HepG2 (cell line): ENCODE measurements around the gene SAMD13. TPM values are rescaled to one million over a fixed set of nuclear protein-coding genes. Genes with fewer than 3 reads are reported as not detected.

ENCODE experiments used
- ATAC-seq: fragments of 200-7000 bp; cut with Tn5 transposase; 3 replicates; pipeline ENCODE4 v1.9.1; 2020; ENCODE audit warnings: mild to moderate bottlenecking, moderate library complexity
- BruUV-seq: library from RNA; stranded (reverse); fragments of 400-500 nt; replicated peaks from 2 replicates; lab custom pipeline; 2021; lab: Mats Ljungman, UMichigan
- CTCF ChIA-PET: fragments of 300-600 bp; formaldehyde crosslinking; extraction: SDS; loops from one replicate; lab custom pipeline; 2021; ENCODE audit warnings: low total read pairs, inconsistent platforms, low intra/inter-chr PET ratio; lab: Yijun Ruan, JAX
- POLR2A ChIA-PET: fragments of 350-600 bp; sonication (Branson Sonifier 250); formaldehyde crosslinking; loops from one replicate; lab custom pipeline; 2020; ENCODE audit warnings: antibody characterized with exemption, inconsistent platforms; lab: Yijun Ruan, JAX
- DNase-seq: peaks from one replicate; pipeline ENCODE4 v3.0.0-alpha.2; 2015; ENCODE audit warnings: low spot score
- FAIRE-seq: peaks from 3 replicates; lab custom pipeline; 2011; peaks lifted over from hg19 to GRCh38; lab: Jason Lieb, UNC
- H2AFZ ChIP-seq: one replicate; pipeline ENCODE4 v1.6.1; 2011; ENCODE audit warnings: low read length, inconsistent platforms
- H3K27ac ChIP-seq: fragments of 300-600 bp; 3 replicates; pipeline ENCODE4 v1.8.0; 2011; ENCODE audit warnings: mixed run types, mild to moderate bottlenecking, mixed read lengths, low read length, inconsistent platforms; ENCODE audit not compliant: insufficient read depth; ENCODE audit errors: extremely low read length
- H3K27me3 ChIP-seq, 2 experiments: fragments of 200-600 bp in 1 of 2; 2 replicates in 1 of 2; 3 replicates in 1 of 2; pipeline versions ENCODE4 v1.6.0 to v1.8.0; 2011; ENCODE audit warnings: low read length in 2 of 2, mild to moderate bottlenecking in 2 of 2, moderate library complexity in 2 of 2, inconsistent platforms in 1 of 2; ENCODE audit not compliant: insufficient read depth in 2 of 2, control insufficient read depth in 1 of 2
- H3K36me3 ChIP-seq, 2 experiments: fragments of 200-600 bp in 1 of 2; replicated peaks in 1 of 2; 2 replicates in 1 of 2; 3 replicates in 1 of 2; pipeline versions ENCODE4 v1.5.1 to v1.8.0; 2011; ENCODE audit warnings: low read length in 2 of 2, inconsistent platforms in 1 of 2; ENCODE audit not compliant: insufficient read depth in 2 of 2, control insufficient read depth in 1 of 2
- H3K4me1 ChIP-seq: 2 replicates; pipeline ENCODE4 v1.5.1; 2012; ENCODE audit warnings: low read length, inconsistent platforms; ENCODE audit not compliant: insufficient read depth
- H3K4me2 ChIP-seq: 2 replicates; pipeline ENCODE4 v1.6.0; 2011; ENCODE audit warnings: low read depth, low read length, inconsistent platforms
- H3K4me3 ChIP-seq, 3 experiments: fragments of 200-600 bp in 1 of 3; sonication (generic), shearing (Covaris generic) in 1 of 3; replicated peaks in 1 of 3; 2 replicates each; pipeline ENCODE4 v1.5.1; 2011 to 2016; ENCODE audit warnings: low read length in 3 of 3, inconsistent platforms in 2 of 3, low read depth in 2 of 3, mild to moderate bottlenecking in 2 of 3, control low read depth in 1 of 3, mixed read lengths in 1 of 3; ENCODE audit not compliant: insufficient read depth in 1 of 3
- H3K79me2 ChIP-seq: one replicate; pipeline ENCODE4 v1.6.1; 2011; ENCODE audit warnings: low read length, inconsistent platforms; ENCODE audit not compliant: insufficient read depth
- H3K9ac ChIP-seq: 2 replicates; pipeline ENCODE4 v1.6.0; 2011; ENCODE audit warnings: mild to moderate bottlenecking, low read depth, low read length, inconsistent platforms; ENCODE audit not compliant: insufficient read depth
- H3K9me3 ChIP-seq: 2 replicates; pipeline ENCODE4 v1.5.1; 2012; ENCODE audit warnings: mild to moderate bottlenecking, low read length
- H4K20me1 ChIP-seq: 2 replicates; pipeline ENCODE4 v1.6.0; 2011; ENCODE audit warnings: inconsistent platforms, mild to moderate bottlenecking, low read length, moderate library complexity; ENCODE audit not compliant: insufficient read depth
- GTF2F1 ChIP-seq: fragments of 150-350 bp; IDR thresholded peaks from 2 replicates; pipeline ENCODE4 v1.6.1; 2014; ENCODE audit warnings: low read length
- IKZF4 ChIP-seq: sonication (generic); formaldehyde crosslinking; IDR thresholded peaks from 2 replicates; pipeline ENCODE4 v1.5.1; 2020; ENCODE audit warnings: borderline replicate concordance, mild to moderate bottlenecking, low read depth, missing genetic modification reagents; ENCODE audit errors: not compliant biosample characterization
- MAFF ChIP-seq: IDR thresholded peaks from 2 replicates; pipeline ENCODE4 v1.6.1; 2011; ENCODE audit warnings: low read depth, low read length, improper control_type of control experiment
- MAFK ChIP-seq, 2 experiments: IDR thresholded peaks in 1 of 2; conservative IDR thresholded peaks in 1 of 2; 2 replicates each; pipeline ENCODE4 v1.6.1; 2011; ENCODE audit warnings: improper control_type of control experiment in 2 of 2, low read length in 2 of 2
- PHB2 ChIP-seq: fragments of 450-650 bp; IDR thresholded peaks from 2 replicates; pipeline ENCODE4 v1.6.1; 2018; ENCODE audit not compliant: partially characterized antibody
- SMARCC2 ChIP-seq: fragments of 450-650 bp; IDR thresholded peaks from 2 replicates; pipeline ENCODE4 v1.6.1; 2017; ENCODE audit warnings: antibody characterized with exemption, mild to moderate bottlenecking
- TSC22D2 ChIP-seq: sonication (generic); formaldehyde crosslinking; IDR thresholded peaks from 2 replicates; pipeline ENCODE4 v1.5.1; 2020; ENCODE audit warnings: missing genetic modification reagents, mild to moderate bottlenecking, borderline replicate concordance
- ZNF251 ChIP-seq: sonication (generic); formaldehyde crosslinking; IDR thresholded peaks from 2 replicates; pipeline ENCODE4 v1.9.0; 2021; ENCODE audit warnings: mild to moderate bottlenecking, missing genetic modification reagents
- ZNF569 ChIP-seq: sonication (generic); formaldehyde crosslinking; IDR thresholded peaks from 2 replicates; pipeline ENCODE4 v1.5.0; 2020; ENCODE audit warnings: mild to moderate bottlenecking, missing genetic modification reagents, moderate library complexity, borderline replicate concordance
- WGBS: methylation state at CpG from one replicate; pipeline ENCODE4 v1.1.6; 2017; ENCODE audit warnings: low lambda C conversion rate; 5-methylcytosine and 5-hydroxymethylcytosine counted together
- in situ Hi-C: cut with HindIII; loops from 2 replicates; pipeline ENCODE4 v1.10.0; 2017; ENCODE audit warnings: low pct_unique_long_range_greater_than_20kb; ENCODE audit not compliant: extremely low pct_ligation_motif_present
- intact Hi-C: fragments of 100-400 bp; cut with micrococcal nuclease; formaldehyde crosslinking; loops from one replicate; pipeline ENCODE4 v1.10.0; 2022; ENCODE audit not compliant: unreplicated experiment
- polyA plus RNA-seq, 8 experiments: library from polyadenylated mRNA; depleted of rRNA in 3 of 8; stranded (reverse) in 7 of 8; unstranded in 1 of 8; fragments of >200 nt; fragmentation: Illumina TruSeq in 4 of 8; extraction: Trizol in 4 of 8; gene quantifications; 2 replicates each; pipeline versions ENCODE4 v1.2.1 to v1.2.3, GENCODE V29; 2011 to 2016; ENCODE audit warnings: low read depth in 4 of 8, missing spikeins in 1 of 8, mixed read lengths in 1 of 8; ENCODE audit not compliant: insufficient read depth in 1 of 8
- total RNA-seq, 5 experiments: library from RNA; depleted of rRNA; stranded (reverse); fragments of >200 nt; fragmentation: Illumina TruSeq; extraction: Trizol; gene quantifications; 2 replicates each; pipeline ENCODE4 v1.2.3, GENCODE V29; 2016; ENCODE audit warnings: low read depth in 1 of 5
- TF ChIP-seq, protein P1 (sequence below): sonication (generic); formaldehyde crosslinking; IDR thresholded peaks from 2 replicates; pipeline ENCODE4 v1.4.0; 2020; ENCODE audit warnings: low read depth, mild to moderate bottlenecking, missing genetic modification reagents
- TF ChIP-seq, protein P2 (sequence below): sonication (generic); formaldehyde crosslinking; IDR thresholded peaks from 2 replicates; pipeline ENCODE4 v1.4.0; 2020; ENCODE audit warnings: mild to moderate bottlenecking, missing genetic modification reagents
- TF ChIP-seq, protein P3 (sequence below): sonication (generic); formaldehyde crosslinking; IDR thresholded peaks from 2 replicates; pipeline ENCODE4 v1.4.0; 2020; ENCODE audit warnings: missing genetic modification reagents

The SAMD13 gene
- total and polyA plus RNA-seq, 2 of the 13 experiments (the other 11 are each of a cell fraction or from before 2014, with no cell fraction given): 0.09 to 0.18 TPM

DNA sequence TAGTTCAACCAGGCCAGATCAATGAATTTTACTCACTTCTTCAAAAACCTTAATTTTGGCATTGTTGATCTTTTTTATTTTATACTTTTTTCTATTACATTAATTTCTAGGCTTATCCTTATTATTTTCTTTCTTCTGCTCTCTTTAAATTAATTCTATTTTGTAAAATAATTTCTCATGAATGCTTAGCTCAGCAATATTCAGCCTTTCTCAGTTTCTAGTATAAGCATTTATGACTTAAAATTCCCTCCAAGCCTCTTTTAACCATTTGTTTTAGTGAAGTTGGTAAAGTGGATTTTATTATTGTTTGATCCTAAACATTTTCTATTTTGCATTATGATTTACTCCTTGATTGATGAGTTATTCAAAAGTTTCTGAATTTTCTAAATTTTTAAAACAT, 20.6 kb upstream of the SAMD13 start:
- Histone ChIP-seq H3K79me2 (no peaks in the 10 kb centered on the region), H3K4me3 (no peak overlapping the region), H3K4me1 (no peaks in the 10 kb centered on the region), H3K27me3 (no peaks in the 10 kb centered on the region), H4K20me1 (no peaks in the 10 kb centered on the region), H3K36me3 (no peaks in the 10 kb centered on the region), H3K9me3 (no peaks in the 10 kb centered on the region), H3K4me2 (no peak overlapping the region), H2AFZ (no peak overlapping the region), H3K9ac (no peak overlapping the region), H3K27ac (no peak overlapping the region)
- FAIRE-seq (no peak), DNase-seq (no peak), ATAC-seq (no peak)
- BruUV-seq: no TSS peak
- intact Hi-C loops: no loop called here
- TF ChIP-seq MAFK (conservative IDR thresholded peaks at IDR 0.05 in 1 of 2, IDR thresholded peaks at IDR 0.05 in 1 of 2; ENCODE audit: low read length in 2 of 2) (peak; percentile 77 to 96), MAFF (peak; percentile 86), ZNF569 (CRISPR knock-in tag) (no peak), ZNF251 (CRISPR knock-in tag) (no peak), SMARCC2 (no peak), PHB2 (no peak)
- TF ChIP-seq, protein P1, sequence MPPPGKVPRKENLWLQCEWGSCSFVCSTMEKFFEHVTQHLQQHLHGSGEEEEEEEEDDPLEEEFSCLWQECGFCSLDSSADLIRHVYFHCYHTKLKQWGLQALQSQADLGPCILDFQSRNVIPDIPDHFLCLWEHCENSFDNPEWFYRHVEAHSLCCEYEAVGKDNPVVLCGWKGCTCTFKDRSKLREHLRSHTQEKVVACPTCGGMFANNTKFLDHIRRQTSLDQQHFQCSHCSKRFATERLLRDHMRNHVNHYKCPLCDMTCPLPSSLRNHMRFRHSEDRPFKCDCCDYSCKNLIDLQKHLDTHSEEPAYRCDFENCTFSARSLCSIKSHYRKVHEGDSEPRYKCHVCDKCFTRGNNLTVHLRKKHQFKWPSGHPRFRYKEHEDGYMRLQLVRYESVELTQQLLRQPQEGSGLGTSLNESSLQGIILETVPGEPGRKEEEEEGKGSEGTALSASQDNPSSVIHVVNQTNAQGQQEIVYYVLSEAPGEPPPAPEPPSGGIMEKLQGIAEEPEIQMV (CRISPR knock-in tag): no peak
- POLR2A ChIA-PET: no interaction called here
- in situ Hi-C loops: no loop called here
- CTCF ChIA-PET: no interaction called here

DNA sequence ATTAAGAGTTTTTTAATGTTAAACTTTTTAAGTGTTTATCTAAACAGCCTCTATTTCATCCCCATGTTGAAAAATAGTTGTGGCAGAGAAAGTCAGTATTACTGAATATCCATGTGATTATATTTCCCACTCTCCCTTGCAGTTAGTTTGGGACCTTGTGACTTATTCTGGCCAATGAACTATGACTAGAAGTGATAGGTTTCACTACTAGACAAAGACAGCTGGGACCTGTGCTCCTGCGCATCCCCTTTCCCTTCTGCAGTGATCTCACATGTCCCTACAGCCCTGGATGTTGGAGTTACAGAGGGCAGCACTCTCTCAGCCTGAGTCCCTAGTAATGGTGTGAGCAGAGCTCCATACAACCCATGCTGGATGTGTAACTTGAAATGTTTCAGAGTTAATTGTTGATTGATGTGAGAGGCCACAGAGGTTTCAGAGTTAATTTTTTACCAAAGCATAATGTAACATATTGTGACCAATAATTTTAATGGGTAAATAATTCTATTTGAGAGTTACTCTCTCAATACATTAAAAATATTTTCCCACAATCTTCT, 18.7 kb upstream of the SAMD13 start:
- no TSS peak for BruUV-seq
- DNase-seq: no peak
- H3K36me3 ChIP-seq: no peaks in the 10 kb centered on the region
- no peaks in the 10 kb centered on the region for H3K79me2 ChIP-seq
- H4K20me1 ChIP-seq: no peaks in the 10 kb centered on the region
- no peak overlapping the region for H3K27ac ChIP-seq
- no peak for ATAC-seq
- H3K27me3 ChIP-seq: no peaks in the 10 kb centered on the region
- intact Hi-C loops: no loop called here
- H3K4me3 ChIP-seq: no peak overlapping the region
- H3K9ac ChIP-seq: no peak overlapping the region
- H3K9me3 ChIP-seq: peaks cover 9% of the 10 kb centered on the region
- H2AFZ ChIP-seq: no peak overlapping the region
- no peak overlapping the region for H3K4me2 ChIP-seq
- POLR2A ChIA-PET: no interaction called here
- in situ Hi-C loops: no loop called here
- no peaks in the 10 kb centered on the region for H3K4me1 ChIP-seq
- FAIRE-seq: no peak
- CTCF ChIA-PET: no interaction called here
- 85% methylated on average over 1 of the region's 1 CpG for WGBS
- TF ChIP-seq GTF2F1 (no peak), IKZF4 (CRISPR knock-in tag) (no peak), TSC22D2 (no peak)
- TF ChIP-seq, protein P2, sequence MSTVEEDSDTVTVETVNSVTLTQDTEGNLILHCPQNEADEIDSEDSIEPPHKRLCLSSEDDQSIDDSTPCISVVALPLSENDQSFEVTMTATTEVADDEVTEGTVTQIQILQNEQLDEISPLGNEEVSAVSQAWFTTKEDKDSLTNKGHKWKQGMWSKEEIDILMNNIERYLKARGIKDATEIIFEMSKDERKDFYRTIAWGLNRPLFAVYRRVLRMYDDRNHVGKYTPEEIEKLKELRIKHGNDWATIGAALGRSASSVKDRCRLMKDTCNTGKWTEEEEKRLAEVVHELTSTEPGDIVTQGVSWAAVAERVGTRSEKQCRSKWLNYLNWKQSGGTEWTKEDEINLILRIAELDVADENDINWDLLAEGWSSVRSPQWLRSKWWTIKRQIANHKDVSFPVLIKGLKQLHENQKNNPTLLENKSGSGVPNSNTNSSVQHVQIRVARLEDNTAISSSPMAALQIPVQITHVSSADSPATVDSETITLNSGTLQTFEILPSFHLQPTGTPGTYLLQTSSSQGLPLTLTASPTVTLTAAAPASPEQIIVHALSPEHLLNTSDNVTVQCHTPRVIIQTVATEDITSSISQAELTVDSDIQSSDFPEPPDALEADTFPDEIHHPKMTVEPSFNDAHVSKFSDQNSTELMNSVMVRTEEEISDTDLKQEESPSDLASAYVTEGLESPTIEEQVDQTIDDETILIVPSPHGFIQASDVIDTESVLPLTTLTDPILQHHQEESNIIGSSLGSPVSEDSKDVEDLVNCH (CRISPR knock-in tag): no peak
- TF ChIP-seq, protein P3, sequence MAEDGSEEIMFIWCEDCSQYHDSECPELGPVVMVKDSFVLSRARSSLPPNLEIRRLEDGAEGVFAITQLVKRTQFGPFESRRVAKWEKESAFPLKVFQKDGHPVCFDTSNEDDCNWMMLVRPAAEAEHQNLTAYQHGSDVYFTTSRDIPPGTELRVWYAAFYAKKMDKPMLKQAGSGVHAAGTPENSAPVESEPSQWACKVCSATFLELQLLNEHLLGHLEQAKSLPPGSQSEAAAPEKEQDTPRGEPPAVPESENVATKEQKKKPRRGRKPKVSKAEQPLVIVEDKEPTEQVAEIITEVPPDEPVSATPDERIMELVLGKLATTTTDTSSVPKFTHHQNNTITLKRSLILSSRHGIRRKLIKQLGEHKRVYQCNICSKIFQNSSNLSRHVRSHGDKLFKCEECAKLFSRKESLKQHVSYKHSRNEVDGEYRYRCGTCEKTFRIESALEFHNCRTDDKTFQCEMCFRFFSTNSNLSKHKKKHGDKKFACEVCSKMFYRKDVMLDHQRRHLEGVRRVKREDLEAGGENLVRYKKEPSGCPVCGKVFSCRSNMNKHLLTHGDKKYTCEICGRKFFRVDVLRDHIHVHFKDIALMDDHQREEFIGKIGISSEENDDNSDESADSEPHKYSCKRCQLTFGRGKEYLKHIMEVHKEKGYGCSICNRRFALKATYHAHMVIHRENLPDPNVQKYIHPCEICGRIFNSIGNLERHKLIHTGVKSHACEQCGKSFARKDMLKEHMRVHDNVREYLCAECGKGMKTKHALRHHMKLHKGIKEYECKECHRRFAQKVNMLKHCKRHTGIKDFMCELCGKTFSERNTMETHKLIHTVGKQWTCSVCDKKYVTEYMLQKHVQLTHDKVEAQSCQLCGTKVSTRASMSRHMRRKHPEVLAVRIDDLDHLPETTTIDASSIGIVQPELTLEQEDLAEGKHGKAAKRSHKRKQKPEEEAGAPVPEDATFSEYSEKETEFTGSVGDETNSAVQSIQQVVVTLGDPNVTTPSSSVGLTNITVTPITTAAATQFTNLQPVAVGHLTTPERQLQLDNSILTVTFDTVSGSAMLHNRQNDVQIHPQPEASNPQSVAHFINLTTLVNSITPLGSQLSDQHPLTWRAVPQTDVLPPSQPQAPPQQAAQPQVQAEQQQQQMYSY: no peak
